Nephron (organoid): ENCODE measurements around the gene TSPAN5.

ENCODE experiments used
- H3K27ac Mint-ChIP-seq, 3 experiments: 2 replicates each; pipeline ENCODE4 v1.8.0; 2020; ENCODE audit warnings: mixed read lengths in 3 of 3, mild to moderate bottlenecking in 2 of 3, moderate library complexity in 1 of 3
- H3K27me3 Mint-ChIP-seq: 2 replicates; pipeline ENCODE4 v1.8.0; 2021; ENCODE audit warnings: low read depth, mild to moderate bottlenecking, moderate library complexity, mixed read lengths
- H3K36me3 Mint-ChIP-seq: 2 replicates; pipeline ENCODE4 v1.8.0; 2020; ENCODE audit warnings: low read depth, mixed read lengths
- H3K4me1 Mint-ChIP-seq: 2 replicates; pipeline ENCODE4 v1.8.0; 2020; ENCODE audit warnings: mixed read lengths
- H3K4me3 Mint-ChIP-seq, 3 experiments: 2 replicates each; pipeline ENCODE4 v1.8.0; 2020; ENCODE audit warnings: mild to moderate bottlenecking in 3 of 3, mixed read lengths in 3 of 3, moderate library complexity in 2 of 3
- H3K9me3 Mint-ChIP-seq: 2 replicates; pipeline ENCODE4 v1.8.0; 2020; ENCODE audit warnings: mixed read lengths
- TF ChIP-seq, protein P1 (sequence below), 3 experiments: fragments of 200-600 bp; sonication (generic); IDR thresholded peaks; one replicate each; pipeline ENCODE4 v1.5.0; 2021; ENCODE audit warnings: antibody characterized with exemption in 3 of 3; ENCODE audit not compliant: unreplicated experiment in 3 of 3

TSPAN5 gene

DNA sequence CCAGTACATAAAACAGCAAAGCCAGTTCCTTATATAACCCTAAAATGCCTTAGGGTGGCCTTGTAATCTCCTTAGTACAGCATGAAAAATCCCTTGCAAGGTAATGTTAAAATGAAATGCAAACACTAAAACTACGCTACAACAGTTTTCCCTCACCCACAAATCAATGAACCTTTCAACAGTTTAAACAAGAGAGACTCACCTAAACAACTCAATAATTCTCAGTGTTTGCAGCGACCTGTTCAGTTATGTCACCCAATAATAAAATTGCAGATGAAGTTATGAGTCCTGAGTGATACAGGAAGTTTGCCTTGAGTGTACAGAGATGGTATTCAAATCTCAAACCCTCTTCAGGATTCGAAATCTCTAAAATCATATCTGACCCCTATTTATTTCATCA, 25.3 kb downstream of the TSPAN5 start:
- Mint-ChIP-seq H3K27ac (no peak overlapping the region), H3K4me1 (peaks cover 23% of the 10 kb centered on the region), H3K27me3 (no peaks in the 10 kb centered on the region), H3K36me3 (peaks cover 10% of the 10 kb centered on the region), H3K4me3 (no peak overlapping the region), H3K9me3 (no peaks in the 10 kb centered on the region)
- TF ChIP-seq, protein P1, sequence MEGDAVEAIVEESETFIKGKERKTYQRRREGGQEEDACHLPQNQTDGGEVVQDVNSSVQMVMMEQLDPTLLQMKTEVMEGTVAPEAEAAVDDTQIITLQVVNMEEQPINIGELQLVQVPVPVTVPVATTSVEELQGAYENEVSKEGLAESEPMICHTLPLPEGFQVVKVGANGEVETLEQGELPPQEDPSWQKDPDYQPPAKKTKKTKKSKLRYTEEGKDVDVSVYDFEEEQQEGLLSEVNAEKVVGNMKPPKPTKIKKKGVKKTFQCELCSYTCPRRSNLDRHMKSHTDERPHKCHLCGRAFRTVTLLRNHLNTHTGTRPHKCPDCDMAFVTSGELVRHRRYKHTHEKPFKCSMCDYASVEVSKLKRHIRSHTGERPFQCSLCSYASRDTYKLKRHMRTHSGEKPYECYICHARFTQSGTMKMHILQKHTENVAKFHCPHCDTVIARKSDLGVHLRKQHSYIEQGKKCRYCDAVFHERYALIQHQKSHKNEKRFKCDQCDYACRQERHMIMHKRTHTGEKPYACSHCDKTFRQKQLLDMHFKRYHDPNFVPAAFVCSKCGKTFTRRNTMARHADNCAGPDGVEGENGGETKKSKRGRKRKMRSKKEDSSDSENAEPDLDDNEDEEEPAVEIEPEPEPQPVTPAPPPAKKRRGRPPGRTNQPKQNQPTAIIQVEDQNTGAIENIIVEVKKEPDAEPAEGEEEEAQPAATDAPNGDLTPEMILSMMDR (IDR thresholded peaks at IDR 0.05; ENCODE audit: unreplicated experiment in 3 of 3) = no peak

GRCh38 chr4:98632258-98632657, 26.2 kb downstream of the TSPAN5 start:
- Mint-ChIP-seq H3K9me3 (peaks cover 5% of the 10 kb centered on the region), H3K4me1 (peaks cover 32% of the 10 kb centered on the region), H3K27ac (peak overlapping the region in 1 of 3 experiments; percentile 35), H3K27me3 (no peaks in the 10 kb centered on the region), H3K36me3 (peaks cover 10% of the 10 kb centered on the region), H3K4me3 (no peak overlapping the region)
- TF ChIP-seq, protein P1 (IDR thresholded peaks at IDR 0.05; ENCODE audit: unreplicated experiment in 3 of 3) = no peak

DNA sequence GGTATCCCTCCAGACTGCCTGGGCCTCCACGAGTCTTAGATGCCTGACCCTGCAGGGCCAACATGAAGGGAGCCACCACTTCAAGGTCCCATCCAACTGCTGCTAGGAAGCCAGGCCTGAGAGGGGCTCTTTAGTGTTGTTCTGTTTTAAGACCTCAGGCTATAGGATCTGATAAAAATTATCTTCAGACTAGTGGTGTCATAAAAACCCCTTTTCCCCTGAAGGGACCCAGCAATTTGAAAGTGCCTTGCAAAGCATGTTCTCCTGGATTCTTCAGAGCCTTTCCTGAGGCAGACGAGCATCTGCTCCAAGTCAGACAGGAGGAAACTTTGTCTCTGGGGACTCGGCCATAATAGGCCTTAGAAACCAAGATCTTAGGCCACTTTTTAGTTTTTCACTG, 26.9 kb downstream of the TSPAN5 start:
- H3K27ac Mint-ChIP-seq = peak overlapping the region in 1 of 3 experiments; percentile 12
- TF ChIP-seq, protein P1 (IDR thresholded peaks at IDR 0.05; ENCODE audit: unreplicated experiment in 3 of 3) = no peak
- H3K9me3 Mint-ChIP-seq = peaks cover 5% of the 10 kb centered on the region
- H3K4me1 Mint-ChIP-seq = peaks cover 39% of the 10 kb centered on the region
- no peak overlapping the region for H3K4me3 Mint-ChIP-seq
- peaks cover 10% of the 10 kb centered on the region for H3K36me3 Mint-ChIP-seq
- H3K27me3 Mint-ChIP-seq = no peaks in the 10 kb centered on the region

DNA sequence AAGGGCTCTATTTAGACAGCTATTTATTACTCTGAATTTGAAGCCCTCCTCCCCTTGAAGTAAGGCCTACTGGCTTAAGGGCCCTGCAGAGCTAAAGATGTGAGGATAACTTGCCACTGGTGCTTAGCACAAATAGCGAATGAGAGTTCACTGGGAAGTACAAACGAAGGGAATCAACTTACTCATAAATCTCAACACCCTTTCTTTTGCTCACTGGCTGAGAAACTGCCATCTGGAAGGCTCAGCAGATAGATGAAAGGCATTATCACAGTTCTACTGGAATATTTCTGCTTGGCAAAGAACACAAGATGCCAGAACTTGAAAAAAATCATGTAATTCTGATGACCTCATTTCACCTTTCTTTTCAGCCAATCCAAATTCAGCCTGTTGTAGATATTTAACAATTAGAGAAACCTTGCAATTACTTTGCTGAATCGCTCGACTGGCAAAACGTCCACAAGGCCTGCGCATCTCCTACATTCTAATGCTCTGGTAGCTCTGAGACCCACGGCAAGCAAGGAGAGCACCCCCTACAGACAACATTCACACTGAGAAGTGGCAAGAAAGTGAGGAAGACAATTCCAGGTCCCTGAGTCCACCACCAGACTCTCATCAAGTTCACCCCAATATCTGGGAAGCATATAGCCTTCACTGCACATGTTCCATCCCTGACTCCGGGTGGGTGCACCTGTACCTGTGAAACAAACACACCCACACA, 27.5 kb downstream of the TSPAN5 start:
- H3K27me3 Mint-ChIP-seq = no peaks in the 10 kb centered on the region
- H3K9me3 Mint-ChIP-seq = peaks cover 5% of the 10 kb centered on the region

GRCh38 chr4:98627531-98628257, 30.7 kb downstream of the TSPAN5 start:
- H3K27ac Mint-ChIP-seq = peak overlapping the region; percentile 70 to 89 (median 87)
- H3K9me3 Mint-ChIP-seq = peaks cover 5% of the 10 kb centered on the region
- TF ChIP-seq, protein P1 (IDR thresholded peaks at IDR 0.05; ENCODE audit: unreplicated experiment in 3 of 3) = no peak
- H3K4me1 Mint-ChIP-seq = peaks cover 55% of the 10 kb centered on the region
- H3K36me3 Mint-ChIP-seq = peaks cover 3% of the 10 kb centered on the region
- H3K27me3 Mint-ChIP-seq = no peaks in the 10 kb centered on the region
- peak overlapping the region in 1 of 3 experiments; percentile 9 for H3K4me3 Mint-ChIP-seq

More for the DNA sequence above, 27.5 kb downstream of the TSPAN5 start:
- H3K4me1 Mint-ChIP-seq = peaks cover 45% of the 10 kb centered on the region
- peaks cover 10% of the 10 kb centered on the region for H3K36me3 Mint-ChIP-seq
- TF ChIP-seq, protein P1 (IDR thresholded peaks at IDR 0.05; ENCODE audit: unreplicated experiment in 3 of 3) = no peak
- no peak overlapping the region for H3K4me3 Mint-ChIP-seq
- H3K27ac Mint-ChIP-seq = peak overlapping the region in 2 of 3 experiments; percentile 12 to 48
